ENCODE measurements around the gene TOMM70.

Gene TOMM70

DNA sequence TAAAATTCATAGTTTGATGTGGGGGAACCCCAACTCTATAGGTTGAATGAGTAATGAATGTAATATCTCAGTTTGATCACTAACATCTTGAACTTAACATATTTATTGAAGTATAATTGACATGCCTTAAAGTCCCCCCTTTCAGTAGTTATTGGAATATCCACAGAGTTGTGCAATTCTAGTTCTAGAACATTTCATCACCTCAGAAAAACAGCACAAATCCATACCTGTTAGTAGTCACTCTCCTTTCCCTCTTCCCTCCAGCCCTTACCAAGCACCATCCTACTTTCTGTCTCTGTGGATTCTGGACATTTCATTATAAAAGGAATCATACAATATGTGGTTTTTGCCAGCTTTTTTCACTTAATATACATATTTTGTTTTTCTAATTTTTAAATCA is 75.1 kb downstream of the TOMM70 start:
- DNase-seq (ENCODE audit: low spot score), result no peak

DNA sequence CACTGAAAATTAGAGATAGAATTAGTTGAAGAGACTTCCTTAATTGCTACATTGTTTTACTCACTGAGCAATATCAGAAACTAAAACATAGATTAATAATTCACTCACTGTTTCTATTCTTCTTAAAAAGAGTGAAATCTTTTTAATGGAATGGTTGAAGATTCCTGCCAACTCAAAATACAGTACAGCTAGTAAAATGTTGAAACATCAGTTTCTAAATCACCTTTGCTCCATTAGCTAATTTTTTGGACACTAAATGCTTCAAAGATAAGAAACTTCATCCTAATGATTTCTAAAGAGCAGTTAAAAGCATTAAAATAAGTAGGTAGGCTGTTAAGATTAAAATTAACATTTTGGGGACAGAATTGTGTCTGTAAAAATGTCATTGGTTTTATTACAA is 76.8 kb downstream of the TOMM70 start:
- no peak for DNase-seq (ENCODE audit: low spot score)

DNA sequence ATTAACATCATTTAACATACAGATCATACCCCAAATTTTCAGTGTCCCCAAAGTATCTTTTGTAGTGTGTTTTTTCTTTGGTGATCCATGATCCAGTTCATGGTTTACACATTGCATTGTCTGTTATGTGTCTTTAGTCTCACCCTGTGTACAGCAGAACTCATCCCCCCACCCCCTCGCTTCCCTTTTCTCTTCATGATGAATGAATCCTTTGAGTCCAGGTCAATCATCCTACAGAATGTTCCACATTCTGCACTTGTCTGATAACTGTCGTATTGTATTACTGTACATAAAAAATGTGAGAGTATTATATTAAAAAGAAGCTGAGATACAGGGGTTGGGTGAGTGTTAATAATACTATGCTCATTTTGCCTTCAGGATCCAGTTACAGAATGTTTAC is 80.9 kb downstream of the TOMM70 start:
- no peak for DNase-seq (ENCODE audit: low spot score)

DNA sequence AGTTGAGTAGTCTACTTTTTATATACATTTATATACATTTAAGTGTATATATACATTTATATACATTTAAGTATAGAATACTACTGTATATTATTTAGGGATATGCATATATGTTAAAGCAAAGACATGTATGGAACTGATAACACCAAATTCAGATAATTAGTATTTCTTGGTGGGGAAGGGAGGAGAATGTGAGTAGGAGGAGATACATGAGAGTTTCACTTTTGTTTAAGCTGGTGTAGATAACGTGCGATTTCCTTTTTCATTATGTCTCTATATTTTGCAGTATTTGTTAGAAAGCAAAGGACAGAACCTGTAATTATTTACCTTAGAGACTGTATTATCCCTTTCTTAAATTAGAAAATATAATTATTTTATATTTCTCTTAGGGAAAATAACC is 83.0 kb downstream of the TOMM70 start:
- no peak for DNase-seq (ENCODE audit: low spot score)

DNA sequence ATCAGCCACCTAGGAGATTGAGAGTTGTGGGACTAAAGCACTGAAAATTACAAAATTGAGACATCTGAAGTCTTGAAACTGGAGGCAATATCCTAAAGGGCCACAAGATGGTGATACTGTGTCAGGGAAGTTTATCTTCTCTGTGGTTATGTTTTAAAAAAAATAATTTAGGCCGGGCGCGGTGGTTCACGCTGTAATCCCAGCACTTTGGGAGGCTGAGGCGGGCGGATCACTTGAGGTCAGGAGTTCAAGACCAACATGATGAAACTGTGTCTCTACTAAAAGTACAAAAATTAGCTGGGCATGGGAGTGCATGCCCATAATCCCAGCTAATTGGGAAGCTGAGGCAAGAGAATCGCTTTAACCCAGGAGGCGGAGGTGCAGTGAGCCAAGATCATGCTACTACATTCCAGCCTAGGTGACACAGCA is 84.2 kb downstream of the TOMM70 start:
- peak; percentile 10 for DNase-seq (ENCODE audit: low spot score)

Measured in iPS-NIHi11 (cell line).